ENCODE measurements around the gene CCDC32. TPM values are rescaled to one million over a fixed set of nuclear protein-coding genes. Genes with fewer than 3 reads are reported as not detected.
A peak's percentile ranks its signal among the peaks of the same experiment; 100 is the strongest.

The CCDC32 gene
- total RNA-seq, 1 donor = 16.3 TPM

DNA sequence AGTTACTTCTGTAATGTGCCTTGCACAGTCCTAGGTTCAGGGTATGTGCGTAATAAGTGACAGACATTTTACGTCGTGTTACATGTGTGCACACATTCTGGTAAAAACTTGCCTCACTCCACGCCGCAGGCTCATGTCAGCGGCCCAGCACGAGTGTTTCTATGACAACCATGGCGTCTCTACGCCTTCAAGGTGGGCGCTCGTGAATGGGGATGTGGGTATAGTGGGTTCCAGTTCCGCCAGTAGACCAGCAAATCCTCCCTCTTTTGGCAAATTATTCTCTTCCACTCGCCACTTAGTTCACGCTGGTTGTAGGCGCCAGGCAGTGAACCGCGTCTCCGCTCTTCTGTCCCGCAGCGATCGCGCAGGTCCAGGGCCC, 53.8 kb downstream of the CCDC32 start:
- Histone ChIP-seq H3K4me2 (ENCODE audit: insufficient read depth, low read length) (peak overlapping the region; percentile 82), H3K36me3 (ENCODE audit: insufficient read depth, low read length) (no peaks in the 10 kb centered on the region), H3K4me1 (ENCODE audit: insufficient read depth, low read length) (peaks cover 10% of the 10 kb centered on the region), H3K9me3 (ENCODE audit: low read depth, low read length) (no peaks in the 10 kb centered on the region), H3K27me3 (ENCODE audit: insufficient read depth, low read length) (peaks cover 24% of the 10 kb centered on the region), H3K4me3 (ENCODE audit: insufficient read depth, low read length) (peak overlapping the region; percentile 73), H3K27ac (ENCODE audit: low read depth, low read length) (no peak overlapping the region), H2AFZ (ENCODE audit: low read length) (peak overlapping the region; percentile 75), H3K79me2 (ENCODE audit: insufficient read depth, low read length) (no peaks in the 10 kb centered on the region), H4K20me1 (ENCODE audit: insufficient read depth, low read length) (no peaks in the 10 kb centered on the region)
- no peak for DNase-seq (ENCODE audit: insufficient read length, low spot score, missing footprints)
- TF ChIP-seq, protein P1, sequence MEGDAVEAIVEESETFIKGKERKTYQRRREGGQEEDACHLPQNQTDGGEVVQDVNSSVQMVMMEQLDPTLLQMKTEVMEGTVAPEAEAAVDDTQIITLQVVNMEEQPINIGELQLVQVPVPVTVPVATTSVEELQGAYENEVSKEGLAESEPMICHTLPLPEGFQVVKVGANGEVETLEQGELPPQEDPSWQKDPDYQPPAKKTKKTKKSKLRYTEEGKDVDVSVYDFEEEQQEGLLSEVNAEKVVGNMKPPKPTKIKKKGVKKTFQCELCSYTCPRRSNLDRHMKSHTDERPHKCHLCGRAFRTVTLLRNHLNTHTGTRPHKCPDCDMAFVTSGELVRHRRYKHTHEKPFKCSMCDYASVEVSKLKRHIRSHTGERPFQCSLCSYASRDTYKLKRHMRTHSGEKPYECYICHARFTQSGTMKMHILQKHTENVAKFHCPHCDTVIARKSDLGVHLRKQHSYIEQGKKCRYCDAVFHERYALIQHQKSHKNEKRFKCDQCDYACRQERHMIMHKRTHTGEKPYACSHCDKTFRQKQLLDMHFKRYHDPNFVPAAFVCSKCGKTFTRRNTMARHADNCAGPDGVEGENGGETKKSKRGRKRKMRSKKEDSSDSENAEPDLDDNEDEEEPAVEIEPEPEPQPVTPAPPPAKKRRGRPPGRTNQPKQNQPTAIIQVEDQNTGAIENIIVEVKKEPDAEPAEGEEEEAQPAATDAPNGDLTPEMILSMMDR (IDR thresholded peaks at IDR 0.05; ENCODE audit: extremely low read depth, low read depth, low read length) = no peak

DNA sequence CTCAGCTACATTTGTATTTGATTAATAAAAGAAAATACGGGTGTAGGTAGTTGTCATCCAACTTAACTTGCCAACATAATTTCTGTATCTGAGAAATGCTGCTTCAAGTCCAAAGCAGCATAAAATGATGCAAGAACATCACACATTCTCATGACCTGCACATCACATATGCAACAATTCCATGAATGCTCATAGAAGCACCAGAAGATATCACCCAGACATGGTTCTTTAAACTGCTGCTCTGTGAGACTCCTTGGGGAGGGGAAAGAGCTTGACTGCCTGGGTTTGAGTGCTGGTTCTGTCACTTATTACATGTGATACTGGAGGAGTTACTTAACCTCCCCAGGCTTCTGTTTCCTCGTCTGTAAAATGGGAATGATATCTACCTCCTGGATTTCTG, 54.6 kb downstream of the CCDC32 start:
- no peaks in the 10 kb centered on the region for H3K79me2 ChIP-seq (ENCODE audit: insufficient read depth, low read length)
- no peak for DNase-seq (ENCODE audit: insufficient read length, low spot score, missing footprints)

DNA sequence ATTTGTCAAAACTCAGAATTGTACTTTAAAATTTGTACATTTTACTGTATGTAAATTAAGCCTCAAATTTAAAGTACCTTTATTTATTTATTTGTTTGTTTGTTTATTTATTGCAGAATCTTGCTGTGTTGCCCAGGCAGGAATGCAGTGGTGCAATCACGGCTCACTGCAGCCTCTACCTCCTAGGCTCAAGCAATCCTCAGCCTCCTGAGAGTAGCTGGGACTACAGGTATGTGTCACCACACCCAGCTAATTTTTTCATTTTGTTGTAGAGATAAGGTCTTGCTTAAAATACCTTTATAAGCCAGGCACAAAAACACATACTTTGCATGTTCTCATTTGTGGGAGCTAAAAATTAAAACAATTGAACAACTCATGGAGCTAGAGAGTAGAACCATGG, 56.6 kb downstream of the CCDC32 start:
- H3K4me2 ChIP-seq (ENCODE audit: insufficient read depth, low read length) = no peak overlapping the region
- H3K27ac ChIP-seq (ENCODE audit: low read depth, low read length) = no peak overlapping the region
- no peaks in the 10 kb centered on the region for H3K36me3 ChIP-seq (ENCODE audit: insufficient read depth, low read length)
- H2AFZ ChIP-seq (ENCODE audit: low read length) = no peak overlapping the region
- H4K20me1 ChIP-seq (ENCODE audit: insufficient read depth, low read length) = no peaks in the 10 kb centered on the region
- peaks cover 24% of the 10 kb centered on the region for H3K27me3 ChIP-seq (ENCODE audit: insufficient read depth, low read length)
- TF ChIP-seq, protein P1 (IDR thresholded peaks at IDR 0.05; ENCODE audit: extremely low read depth, low read depth, low read length) = no peak
- H3K4me1 ChIP-seq (ENCODE audit: insufficient read depth, low read length) = peaks cover 10% of the 10 kb centered on the region
- H3K79me2 ChIP-seq (ENCODE audit: insufficient read depth, low read length) = no peaks in the 10 kb centered on the region
- no peak overlapping the region for H3K4me3 ChIP-seq (ENCODE audit: insufficient read depth, low read length)
- no peak for DNase-seq (ENCODE audit: insufficient read length, low spot score, missing footprints)
- no peaks in the 10 kb centered on the region for H3K9me3 ChIP-seq (ENCODE audit: low read depth, low read length)

More for the DNA sequence above, 54.6 kb downstream of the CCDC32 start:
- Histone ChIP-seq H3K4me1 (ENCODE audit: insufficient read depth, low read length) (peaks cover 10% of the 10 kb centered on the region), H3K9me3 (ENCODE audit: low read depth, low read length) (no peaks in the 10 kb centered on the region), H2AFZ (ENCODE audit: low read length) (no peak overlapping the region), H3K36me3 (ENCODE audit: insufficient read depth, low read length) (no peaks in the 10 kb centered on the region), H3K27ac (ENCODE audit: low read depth, low read length) (no peak overlapping the region), H3K27me3 (ENCODE audit: insufficient read depth, low read length) (peaks cover 24% of the 10 kb centered on the region), H4K20me1 (ENCODE audit: insufficient read depth, low read length) (no peaks in the 10 kb centered on the region), H3K4me3 (ENCODE audit: insufficient read depth, low read length) (no peak overlapping the region), H3K4me2 (ENCODE audit: insufficient read depth, low read length) (no peak overlapping the region)
- TF ChIP-seq, protein P1 (IDR thresholded peaks at IDR 0.05; ENCODE audit: extremely low read depth, low read depth, low read length) = no peak

DNA sequence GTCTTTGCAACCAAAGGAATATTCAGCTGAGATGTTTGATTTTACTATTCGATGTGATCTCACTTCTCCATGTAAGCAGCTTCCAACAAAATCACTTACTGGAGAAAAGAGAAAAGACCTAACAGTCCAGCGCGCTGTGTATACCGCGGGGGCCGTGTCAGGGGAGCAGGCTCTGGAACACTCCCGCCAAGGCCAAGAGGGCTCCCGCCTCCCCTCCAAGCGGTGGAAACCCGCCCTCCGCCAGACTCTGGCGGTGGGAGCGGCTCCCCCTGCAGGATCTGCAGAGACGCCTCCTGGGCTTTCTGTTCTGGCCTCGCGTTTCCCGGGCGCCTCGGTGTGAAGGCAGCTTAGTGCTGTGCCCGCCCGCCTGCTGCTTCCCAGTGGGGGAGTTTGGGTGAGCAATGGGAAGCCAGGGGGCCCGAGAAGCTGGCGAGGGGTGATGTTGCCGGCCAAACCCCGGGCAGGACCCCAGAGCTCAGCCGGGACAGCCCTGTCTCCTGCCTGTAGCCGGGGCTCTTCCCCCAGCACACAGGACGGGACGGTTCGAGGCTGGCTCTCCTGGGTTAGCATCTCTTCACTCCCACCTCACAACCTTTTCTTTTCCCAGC, 57.8 kb downstream of the CCDC32 start:
- TF ChIP-seq, protein P1 (IDR thresholded peaks at IDR 0.05; ENCODE audit: extremely low read depth, low read depth, low read length) = peak; percentile 63
- Histone ChIP-seq H3K4me2 (ENCODE audit: insufficient read depth, low read length) (peak overlapping the region; percentile 72), H3K4me1 (ENCODE audit: insufficient read depth, low read length) (peaks cover 8% of the 10 kb centered on the region)

More for the DNA sequence above, 57.8 kb downstream of the CCDC32 start:
- H3K4me3 ChIP-seq (ENCODE audit: insufficient read depth, low read length) = peak overlapping the region; percentile 67
- H3K79me2 ChIP-seq (ENCODE audit: insufficient read depth, low read length) = no peaks in the 10 kb centered on the region
- H3K36me3 ChIP-seq (ENCODE audit: insufficient read depth, low read length) = no peaks in the 10 kb centered on the region
- H3K9me3 ChIP-seq (ENCODE audit: low read depth, low read length) = no peaks in the 10 kb centered on the region
- DNase-seq (ENCODE audit: insufficient read length, low spot score, missing footprints) = peak; percentile 97
- no peaks in the 10 kb centered on the region for H4K20me1 ChIP-seq (ENCODE audit: insufficient read depth, low read length)
- peaks cover 24% of the 10 kb centered on the region for H3K27me3 ChIP-seq (ENCODE audit: insufficient read depth, low read length)
- H3K27ac ChIP-seq (ENCODE audit: low read depth, low read length) = no peak overlapping the region
- peak overlapping the region; percentile 93 for H2AFZ ChIP-seq (ENCODE audit: low read length)

Small RNAs within 50 kb of the gene (small RNA-seq; reads per million reads assigned to genes)
- not detected for gene RF00017
- not detected for gene RNU6-516P

Other genes with a start within 250 kb of the CCDC32 start
- 16.8 and 17.7 TPM in 2 replicates for gene INAFM2, start 241.3 kb downstream of the CCDC32 start, total RNA-seq
- 18.3 and 23.9 TPM in 2 replicates for gene CCDC9B, start 224.1 kb downstream of the CCDC32 start, total RNA-seq
- gene PHGR1, start 214.0 kb downstream of the CCDC32 start, total RNA-seq = not detected in 2 replicates
- 0.29 and 0.36 TPM in 2 replicates for gene DISP2, start 206.8 kb downstream of the CCDC32 start, total RNA-seq
- gene KNSTRN, start 182.3 kb downstream of the CCDC32 start, total RNA-seq = 19.9 and 28.6 TPM in 2 replicates
- gene IVD, start 159.2 kb downstream of the CCDC32 start, total RNA-seq = 38.6 and 46.3 TPM in 2 replicates
- gene BAHD1, start 124.1 kb downstream of the CCDC32 start, total RNA-seq = 10.0 and 10.5 TPM in 2 replicates
- 13.4 and 13.6 TPM in 2 replicates for gene CHST14, start 94.1 kb downstream of the CCDC32 start, total RNA-seq
- gene RPUSD2, start 4.3 kb upstream of the CCDC32 start, total RNA-seq = 9.0 and 11.5 TPM in 2 replicates
- 3.5 and 3.6 TPM in 2 replicates for gene KNL1, start 29.2 kb upstream of the CCDC32 start, total RNA-seq
- 1.8 TPM in 2 replicates for gene RAD51, start 130.1 kb upstream of the CCDC32 start, total RNA-seq
- 18.6 and 19.9 TPM in 2 replicates for gene RMDN3, start 190.2 kb upstream of the CCDC32 start, total RNA-seq
- gene GCHFR, start 199.0 kb upstream of the CCDC32 start, total RNA-seq = 4.4 and 4.7 TPM in 2 replicates
- under 0.01 and 0.29 TPM in 2 replicates for gene C15orf62, start 204.9 kb upstream of the CCDC32 start, total RNA-seq
- gene ZFYVE19, start 242.0 kb upstream of the CCDC32 start, total RNA-seq = 17.4 and 18.0 TPM in 2 replicates
- gene DNAJC17, start 242.4 kb upstream of the CCDC32 start, total RNA-seq = 14.8 and 15.6 TPM in 2 replicates